GM10248 (cell line): Measurements from ENCODE around the gene INPP4B.

Experiments used
- CTCF ChIA-PET: fragments of 300-600 bp; sonication (Branson Sonifier 250); formaldehyde crosslinking; extraction: SDS; loops from one replicate; lab custom pipeline; 2021; ENCODE audit warnings: antibody characterized with exemption; lab: Yijun Ruan, JAX
- POLR2A ChIA-PET: fragments of 350-650 bp; sonication (Branson Sonifier 250); formaldehyde crosslinking; extraction: SDS; loops from one replicate; lab custom pipeline; 2020; ENCODE audit warnings: antibody characterized with exemption; lab: Yijun Ruan, JAX
- DNase-seq: peaks from one replicate; pipeline ENCODE4 v3.0.0; 2012; ENCODE audit errors: extremely low spot score
- CTCF ChIP-seq: IDR thresholded peaks from 2 replicates; pipeline ENCODE4 v1.5.1; 2012; ENCODE audit warnings: mild to moderate bottlenecking, low read depth; ENCODE audit errors: extremely low read depth, missing control alignments, control extremely low read depth

The INPP4B gene

GRCh38 chr4:142727149-142727548 lies 119.0 kb downstream of the INPP4B start:
- CTCF ChIA-PET, result no interaction called here
- DNase-seq, result no peak
- POLR2A ChIA-PET, result no interaction called here
- no peak for TF ChIP-seq CTCF

GRCh38 chr4:142725886-142726285 lies 120.2 kb downstream of the INPP4B start:
- ChIA-PET POLR2A (no interaction called here), CTCF (interaction anchor here (1.0 kb wide), 1 partner anchor 47 kb away, joined by 3 read pairs; no protein-coding TSS in a partner anchor)
- no peak for TF ChIP-seq CTCF
- DNase-seq, result no peak

DNA sequence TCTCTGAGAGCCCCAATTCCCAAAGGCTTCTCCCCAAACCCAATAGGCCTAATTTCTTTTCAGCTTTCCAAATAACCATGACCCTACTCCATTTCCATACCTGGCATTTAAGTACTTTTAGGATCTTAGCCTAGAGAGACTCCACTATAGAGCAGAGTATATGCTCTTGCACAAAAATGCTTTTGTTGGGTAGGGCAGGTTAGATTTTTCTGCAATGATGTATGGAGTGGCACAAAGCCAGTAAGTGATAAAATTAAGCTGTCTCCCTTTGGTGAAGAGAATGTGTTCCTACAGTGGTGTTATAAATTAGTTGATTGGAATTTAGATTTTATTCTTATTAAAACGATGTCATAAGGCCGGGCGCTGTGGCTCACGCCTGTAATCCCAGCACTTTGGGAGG lies 124.9 kb downstream of the INPP4B start:
- DNase-seq, result no peak
- TF ChIP-seq CTCF, result no peak
- POLR2A ChIA-PET, result no interaction called here
- CTCF ChIA-PET, result no interaction called here

DNA sequence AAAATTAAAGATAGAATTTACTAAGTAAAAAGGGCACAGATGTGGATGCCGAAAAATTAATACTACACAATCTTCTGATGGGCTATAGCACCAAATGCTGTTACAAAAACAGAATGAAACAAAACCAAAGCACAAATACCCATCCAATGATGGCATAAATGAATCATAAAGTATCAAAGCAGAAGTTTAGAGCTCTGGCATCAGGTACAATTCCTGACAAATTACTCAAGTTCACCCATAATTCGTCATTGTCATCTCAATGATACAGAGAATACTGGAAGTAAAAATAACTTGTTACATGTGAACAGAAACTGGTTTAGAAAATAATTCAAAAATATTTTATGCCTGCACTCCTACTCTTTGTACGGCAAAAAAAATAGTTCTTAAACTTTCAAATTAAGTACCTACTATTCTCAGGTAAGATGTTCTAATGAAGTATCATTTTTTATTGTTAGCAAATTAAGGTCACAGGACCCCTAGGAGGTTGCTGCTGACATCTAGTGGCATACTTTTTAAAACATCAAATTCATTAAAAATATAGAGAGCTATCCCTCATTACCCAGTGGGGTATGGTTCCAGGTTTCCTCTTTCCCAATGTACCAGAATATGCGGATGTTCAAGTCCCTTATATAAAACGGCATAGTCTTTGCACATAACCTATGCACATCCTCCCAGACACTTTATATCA lies 126.1 kb downstream of the INPP4B start:
- ChIA-PET CTCF (interaction anchor here (1.1 kb wide), 1 partner anchor 368 kb away, joined by 4 read pairs; no protein-coding TSS in a partner anchor), POLR2A (no interaction called here)
- DNase-seq, result peak; percentile 15
- TF ChIP-seq CTCF, result no peak

GRCh38 chr4:142718981-142719380 lies 127.1 kb downstream of the INPP4B start:
- DNase-seq, result no peak
- POLR2A ChIA-PET, result no interaction called here
- CTCF ChIA-PET, result interaction anchor here (1.3 kb wide), 1 partner anchor 1412 kb away, joined by 3 read pairs; no protein-coding TSS in a partner anchor
- TF ChIP-seq CTCF, result no peak

DNA sequence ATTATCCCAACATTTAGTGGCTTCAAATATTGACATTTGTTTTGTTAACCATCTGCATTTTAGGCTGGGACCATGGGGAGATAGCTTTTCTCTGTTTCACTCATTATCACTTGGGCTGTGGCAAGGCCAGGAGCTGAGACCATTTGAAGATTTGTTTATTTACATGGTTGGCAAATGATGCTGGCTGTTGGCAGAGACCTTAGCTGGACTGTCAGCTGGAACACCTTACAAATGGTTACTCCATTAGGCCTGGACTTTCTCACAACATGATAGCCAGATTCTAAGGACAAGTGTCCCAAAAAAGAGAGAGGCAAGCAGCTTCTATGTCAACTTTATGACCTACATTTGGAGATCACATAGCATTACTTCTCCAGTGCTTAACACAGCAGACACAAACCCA lies 130.4 kb downstream of the INPP4B start:
- ChIA-PET CTCF (interaction anchor here (1.1 to 1.4 kb wide), 4 partner anchors 8 to 14 kb away, joined by 3 to 8 read pairs (median 4); no protein-coding TSS in a partner anchor), POLR2A (no interaction called here)
- TF ChIP-seq CTCF, result no peak
- DNase-seq, result no peak
